Measurements from ENCODE around the gene MAP3K21.

Gene MAP3K21

DNA sequence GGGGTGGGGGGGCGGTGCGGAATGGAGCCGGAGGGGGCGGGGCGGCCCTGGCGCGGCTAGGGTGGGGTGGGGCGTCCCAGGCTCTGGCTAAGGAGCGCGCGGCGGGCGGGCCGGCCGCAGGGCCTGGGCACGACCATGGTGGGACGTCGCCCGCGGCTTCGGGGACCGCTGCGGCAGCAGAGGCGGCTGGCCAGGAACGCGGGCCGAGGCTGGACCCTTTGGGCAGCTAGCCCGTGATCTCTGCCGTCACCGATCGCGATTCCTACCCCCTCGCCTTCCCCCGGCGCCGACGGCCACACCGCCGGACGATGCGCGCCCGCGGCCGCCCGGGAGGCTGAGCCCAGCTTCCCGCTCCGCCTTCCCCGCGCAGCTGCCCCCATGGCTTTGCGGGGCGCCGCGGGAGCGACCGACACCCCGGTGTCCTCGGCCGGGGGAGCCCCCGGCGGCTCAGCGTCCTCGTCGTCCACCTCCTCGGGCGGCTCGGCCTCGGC is at the start of gene MAP3K21:
Gene MAP3K21, plus strand, starts transcription at position 74 of the 491 bp plus-strand sequence. Its CDS starts 305 bp downstream, at position 379.
- TF ChIP-seq EZH2phosphoT487 (IDR thresholded peaks at IDR 0.05; ENCODE audit: borderline replicate concordance, low read length), result no peak
- Histone ChIP-seq H4K20me1 (ENCODE audit: control insufficient read depth, insufficient read depth, low read depth, low read length) (0 out of 2 replicates have a peak, but pooled peaks cover 2% of the 10 kb centered on the region), H3K4me1 (ENCODE audit: control insufficient read depth, low read length) (peaks cover 14% of the 10 kb centered on the region), H3K4me2 (ENCODE audit: low read length) (peak within 1 kb of the TSS; percentile 84), H3K27me3 (ENCODE audit: control insufficient read depth, low read length) (peaks cover 31% of the 10 kb centered on the region), H3K9me2 (replicated peaks; ENCODE audit: control insufficient read depth, low read length) (no peaks in the 10 kb centered on the region), H3K27ac (ENCODE audit: low read depth, low read length) (no peak within 1 kb of the TSS), H3K36me3 (ENCODE audit: control insufficient read depth, low read length) (no peaks in the 10 kb centered on the region), H3F3A (ENCODE audit: control insufficient read depth, insufficient read depth) (peaks cover 4% of the 10 kb centered on the region; the same call in 1 of the 2 replicates), H3K9me3 (ENCODE audit: control insufficient read depth, insufficient read depth, low read length) (no peaks in the 10 kb centered on the region), H3K79me2 (ENCODE audit: control insufficient read depth, low read length) (no peaks in the 10 kb centered on the region), H3K4me3 (ENCODE audit: low read length) (peak within 1 kb of the TSS; percentile 77)

DNA sequence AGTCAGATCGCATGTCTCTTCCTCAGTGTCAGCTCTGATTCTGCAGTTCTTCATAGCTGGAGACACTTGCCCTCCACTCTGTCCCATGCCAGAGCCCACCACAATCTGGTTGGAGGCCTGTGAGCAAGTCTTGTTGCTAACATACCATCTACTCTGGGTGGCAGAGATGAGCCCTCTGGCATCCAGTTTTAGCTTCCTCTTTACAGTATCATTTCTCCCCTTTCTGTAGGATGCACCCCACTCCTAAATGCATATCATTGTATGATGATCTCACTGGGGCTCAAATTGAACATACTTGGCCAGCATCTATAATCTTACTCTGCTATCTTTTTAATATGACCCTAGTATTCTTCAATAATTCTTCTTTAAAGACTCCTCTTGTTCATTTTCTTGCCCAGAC is 48.9 kb upstream of the MAP3K21 start:
- Histone ChIP-seq H4K20me1 (ENCODE audit: control insufficient read depth, insufficient read depth, low read depth, low read length) (no peaks in the 10 kb centered on the region), H3K36me3 (ENCODE audit: control insufficient read depth, low read length) (no peaks in the 10 kb centered on the region)

DNA sequence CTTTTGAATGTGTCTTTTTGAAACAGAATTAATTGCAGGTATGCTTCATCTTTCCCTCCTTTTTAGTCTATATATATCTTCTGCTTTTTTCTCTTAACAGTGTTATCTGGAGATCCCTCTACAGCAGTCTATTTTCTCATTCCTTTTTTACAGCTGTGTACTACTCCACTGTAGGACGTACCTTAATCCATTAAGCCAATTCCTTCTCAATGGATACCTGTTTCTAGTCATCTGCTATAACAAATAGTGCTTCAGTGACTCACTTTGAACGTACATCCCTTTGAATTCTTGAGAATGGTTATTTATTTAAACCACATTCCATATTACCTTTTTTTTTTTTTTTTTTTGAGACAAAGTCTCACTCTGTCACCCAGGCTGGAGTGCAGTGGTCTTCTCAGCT is 47.6 kb upstream of the MAP3K21 start:
- no peak overlapping the region for H3K27ac ChIP-seq (ENCODE audit: low read depth, low read length)
- no peaks in the 10 kb centered on the region for H3K9me2 ChIP-seq (replicated peaks; ENCODE audit: control insufficient read depth, low read length)
- no peaks in the 10 kb centered on the region for H3K79me2 ChIP-seq (ENCODE audit: control insufficient read depth, low read length)
- no peak for TF ChIP-seq EZH2phosphoT487 (IDR thresholded peaks at IDR 0.05; ENCODE audit: borderline replicate concordance, low read length)
- TF ChIP-seq, protein P1, sequence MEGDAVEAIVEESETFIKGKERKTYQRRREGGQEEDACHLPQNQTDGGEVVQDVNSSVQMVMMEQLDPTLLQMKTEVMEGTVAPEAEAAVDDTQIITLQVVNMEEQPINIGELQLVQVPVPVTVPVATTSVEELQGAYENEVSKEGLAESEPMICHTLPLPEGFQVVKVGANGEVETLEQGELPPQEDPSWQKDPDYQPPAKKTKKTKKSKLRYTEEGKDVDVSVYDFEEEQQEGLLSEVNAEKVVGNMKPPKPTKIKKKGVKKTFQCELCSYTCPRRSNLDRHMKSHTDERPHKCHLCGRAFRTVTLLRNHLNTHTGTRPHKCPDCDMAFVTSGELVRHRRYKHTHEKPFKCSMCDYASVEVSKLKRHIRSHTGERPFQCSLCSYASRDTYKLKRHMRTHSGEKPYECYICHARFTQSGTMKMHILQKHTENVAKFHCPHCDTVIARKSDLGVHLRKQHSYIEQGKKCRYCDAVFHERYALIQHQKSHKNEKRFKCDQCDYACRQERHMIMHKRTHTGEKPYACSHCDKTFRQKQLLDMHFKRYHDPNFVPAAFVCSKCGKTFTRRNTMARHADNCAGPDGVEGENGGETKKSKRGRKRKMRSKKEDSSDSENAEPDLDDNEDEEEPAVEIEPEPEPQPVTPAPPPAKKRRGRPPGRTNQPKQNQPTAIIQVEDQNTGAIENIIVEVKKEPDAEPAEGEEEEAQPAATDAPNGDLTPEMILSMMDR (IDR thresholded peaks at IDR 0.05; ENCODE audit: low read depth, low read length, poor library complexity, severe bottlenecking), result no peak
- no peaks in the 10 kb centered on the region for H3F3A ChIP-seq (ENCODE audit: control insufficient read depth, insufficient read depth)
- no peak overlapping the region for H3K4me3 ChIP-seq (ENCODE audit: low read length)
- H3K4me2 ChIP-seq (ENCODE audit: low read length), result no peak overlapping the region
- no peaks in the 10 kb centered on the region for H3K27me3 ChIP-seq (ENCODE audit: control insufficient read depth, low read length)
- no peaks in the 10 kb centered on the region for H3K9me3 ChIP-seq (ENCODE audit: control insufficient read depth, insufficient read depth, low read length)
- H4K20me1 ChIP-seq (ENCODE audit: control insufficient read depth, insufficient read depth, low read depth, low read length), result no peaks in the 10 kb centered on the region
- peaks cover 12% of the 10 kb centered on the region for H3K4me1 ChIP-seq (ENCODE audit: control insufficient read depth, low read length)
- no peaks in the 10 kb centered on the region for H3K36me3 ChIP-seq (ENCODE audit: control insufficient read depth, low read length)

More for the DNA sequence above, 48.9 kb upstream of the MAP3K21 start:
- H3K27ac ChIP-seq (ENCODE audit: low read depth, low read length), result no peak overlapping the region
- H3K9me2 ChIP-seq (replicated peaks; ENCODE audit: control insufficient read depth, low read length), result no peaks in the 10 kb centered on the region
- H3K4me3 ChIP-seq (ENCODE audit: low read length), result no peak overlapping the region
- TF ChIP-seq, protein P1 (IDR thresholded peaks at IDR 0.05; ENCODE audit: low read depth, low read length, poor library complexity, severe bottlenecking), result no peak
- TF ChIP-seq EZH2phosphoT487 (IDR thresholded peaks at IDR 0.05; ENCODE audit: borderline replicate concordance, low read length), result no peak
- H3F3A ChIP-seq (ENCODE audit: control insufficient read depth, insufficient read depth), result no peaks in the 10 kb centered on the region
- no peak overlapping the region for H3K4me2 ChIP-seq (ENCODE audit: low read length)
- H3K27me3 ChIP-seq (ENCODE audit: control insufficient read depth, low read length), result no peaks in the 10 kb centered on the region
- no peaks in the 10 kb centered on the region for H3K79me2 ChIP-seq (ENCODE audit: control insufficient read depth, low read length)
- no peaks in the 10 kb centered on the region for H3K9me3 ChIP-seq (ENCODE audit: control insufficient read depth, insufficient read depth, low read length)
- peaks cover 12% of the 10 kb centered on the region for H3K4me1 ChIP-seq (ENCODE audit: control insufficient read depth, low read length)

DNA sequence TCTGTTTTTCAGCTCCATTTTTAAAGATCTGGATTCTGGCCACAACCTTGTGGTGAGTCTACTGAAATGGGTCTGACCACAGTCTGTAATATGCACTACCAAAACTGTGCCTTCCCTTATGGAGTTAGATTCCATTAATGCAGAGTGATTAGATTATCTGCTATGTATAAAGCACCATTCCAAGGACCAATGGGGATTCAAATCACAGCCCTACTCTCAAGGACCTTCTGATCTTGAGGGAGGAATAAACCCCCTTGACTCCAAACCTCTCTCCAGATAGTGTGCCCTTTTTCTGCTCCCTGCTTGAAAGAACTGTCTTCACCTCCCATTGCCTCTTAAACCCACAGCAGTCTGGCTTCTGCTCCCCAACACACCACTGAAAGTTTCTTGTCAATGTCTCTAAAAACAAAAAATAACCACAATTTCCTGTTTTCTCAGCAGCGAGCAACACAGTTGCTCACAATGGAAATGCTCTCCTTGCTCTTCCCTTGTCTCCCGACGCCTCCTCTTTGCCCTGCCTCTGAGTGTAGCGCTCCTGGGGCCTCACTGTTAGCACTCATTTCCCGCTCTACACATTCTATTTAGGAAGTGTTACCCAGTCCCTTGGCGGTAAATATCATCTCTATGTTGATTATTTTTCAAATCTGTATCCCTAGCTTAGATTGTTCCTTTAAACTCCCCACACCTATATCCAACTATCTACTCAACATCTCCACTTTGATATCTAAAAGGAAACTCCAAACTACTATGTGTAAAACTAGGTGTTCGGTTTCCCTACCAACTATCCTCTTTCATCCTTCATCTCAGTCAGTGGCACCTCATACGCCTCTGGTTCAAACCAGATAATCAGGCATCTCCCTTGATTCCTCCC is 45.6 kb upstream of the MAP3K21 start:
- no peaks in the 10 kb centered on the region for H3K9me3 ChIP-seq (ENCODE audit: control insufficient read depth, insufficient read depth, low read length)
- peak overlapping the region; percentile 24 for H3K4me2 ChIP-seq (ENCODE audit: low read length)
- no peaks in the 10 kb centered on the region for H4K20me1 ChIP-seq (ENCODE audit: control insufficient read depth, insufficient read depth, low read depth, low read length)
- no peaks in the 10 kb centered on the region for H3F3A ChIP-seq (ENCODE audit: control insufficient read depth, insufficient read depth)
- no peaks in the 10 kb centered on the region for H3K79me2 ChIP-seq (ENCODE audit: control insufficient read depth, low read length)
- no peak overlapping the region for H3K27ac ChIP-seq (ENCODE audit: low read depth, low read length)
- H3K4me3 ChIP-seq (ENCODE audit: low read length), result peak overlapping the region; percentile 16; the same call in 1 of the 2 replicates
- no peaks in the 10 kb centered on the region for H3K27me3 ChIP-seq (ENCODE audit: control insufficient read depth, low read length)
- peaks cover 12% of the 10 kb centered on the region for H3K4me1 ChIP-seq (ENCODE audit: control insufficient read depth, low read length)
- no peaks in the 10 kb centered on the region for H3K9me2 ChIP-seq (replicated peaks; ENCODE audit: control insufficient read depth, low read length)
- no peak for TF ChIP-seq EZH2phosphoT487 (IDR thresholded peaks at IDR 0.05; ENCODE audit: borderline replicate concordance, low read length)
- no peaks in the 10 kb centered on the region for H3K36me3 ChIP-seq (ENCODE audit: control insufficient read depth, low read length)

All from DOHH2 (cell line).